NB4 (cell line): ENCODE data around the gene MAP4.

ENCODE experiments used
- DNase-seq: peaks from one replicate; pipeline ENCODE4 v3.0.0; 2010; ENCODE audit warnings: low read depth
- H3K4me3 ChIP-seq: one replicate; pipeline ENCODE4 v1.5.1; 2011; ENCODE audit warnings: mild to moderate bottlenecking, low read depth, low read length, moderate library complexity
- MYC ChIP-seq: IDR thresholded peaks from 2 replicates; pipeline ENCODE4 v1.6.1; 2011; ENCODE audit warnings: low read depth, low read length
- POLR2A ChIP-seq: IDR thresholded peaks from 2 replicates; pipeline ENCODE4 v1.6.1; 2011; ENCODE audit warnings: mild to moderate bottlenecking; ENCODE audit not compliant: insufficient read length; ENCODE audit errors: extremely low read depth
- TF ChIP-seq, protein P1 (sequence below): IDR thresholded peaks from one replicate; pipeline ENCODE4 v1.5.1; 2012; ENCODE audit warnings: low read depth, low read length
- TF ChIP-seq, protein P2 (sequence below): IDR thresholded peaks from 2 replicates; pipeline ENCODE4 v1.6.1; 2011; ENCODE audit warnings: low read depth, low read length

MAP4 gene

DNA sequence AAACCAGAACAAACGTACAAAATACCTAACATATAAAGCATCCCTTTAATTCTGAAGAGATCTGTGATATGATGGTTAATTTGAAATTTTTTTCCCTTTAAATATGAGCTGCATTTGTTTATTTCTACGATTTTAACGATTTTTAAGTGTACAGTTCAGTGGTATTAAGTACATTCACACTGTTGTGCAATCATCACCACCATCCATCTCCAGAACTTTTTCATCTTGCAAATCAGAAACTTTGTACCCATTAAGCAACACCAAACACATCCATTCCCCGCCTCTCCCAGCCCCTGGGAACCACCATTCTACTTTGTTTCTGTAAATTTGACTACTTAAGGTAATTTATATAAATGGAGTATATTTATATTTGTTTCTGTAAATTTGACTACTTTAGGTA is 51.5 kb downstream of the MAP4 start:
- no peak for DNase-seq
- no peak overlapping the region for H3K4me3 ChIP-seq
- TF ChIP-seq POLR2A, result no peak
- no peak for TF ChIP-seq MYC
- TF ChIP-seq, protein P1, sequence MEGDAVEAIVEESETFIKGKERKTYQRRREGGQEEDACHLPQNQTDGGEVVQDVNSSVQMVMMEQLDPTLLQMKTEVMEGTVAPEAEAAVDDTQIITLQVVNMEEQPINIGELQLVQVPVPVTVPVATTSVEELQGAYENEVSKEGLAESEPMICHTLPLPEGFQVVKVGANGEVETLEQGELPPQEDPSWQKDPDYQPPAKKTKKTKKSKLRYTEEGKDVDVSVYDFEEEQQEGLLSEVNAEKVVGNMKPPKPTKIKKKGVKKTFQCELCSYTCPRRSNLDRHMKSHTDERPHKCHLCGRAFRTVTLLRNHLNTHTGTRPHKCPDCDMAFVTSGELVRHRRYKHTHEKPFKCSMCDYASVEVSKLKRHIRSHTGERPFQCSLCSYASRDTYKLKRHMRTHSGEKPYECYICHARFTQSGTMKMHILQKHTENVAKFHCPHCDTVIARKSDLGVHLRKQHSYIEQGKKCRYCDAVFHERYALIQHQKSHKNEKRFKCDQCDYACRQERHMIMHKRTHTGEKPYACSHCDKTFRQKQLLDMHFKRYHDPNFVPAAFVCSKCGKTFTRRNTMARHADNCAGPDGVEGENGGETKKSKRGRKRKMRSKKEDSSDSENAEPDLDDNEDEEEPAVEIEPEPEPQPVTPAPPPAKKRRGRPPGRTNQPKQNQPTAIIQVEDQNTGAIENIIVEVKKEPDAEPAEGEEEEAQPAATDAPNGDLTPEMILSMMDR, result no peak
- TF ChIP-seq, protein P2, sequence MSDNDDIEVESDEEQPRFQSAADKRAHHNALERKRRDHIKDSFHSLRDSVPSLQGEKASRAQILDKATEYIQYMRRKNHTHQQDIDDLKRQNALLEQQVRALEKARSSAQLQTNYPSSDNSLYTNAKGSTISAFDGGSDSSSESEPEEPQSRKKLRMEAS, result no peak

DNA sequence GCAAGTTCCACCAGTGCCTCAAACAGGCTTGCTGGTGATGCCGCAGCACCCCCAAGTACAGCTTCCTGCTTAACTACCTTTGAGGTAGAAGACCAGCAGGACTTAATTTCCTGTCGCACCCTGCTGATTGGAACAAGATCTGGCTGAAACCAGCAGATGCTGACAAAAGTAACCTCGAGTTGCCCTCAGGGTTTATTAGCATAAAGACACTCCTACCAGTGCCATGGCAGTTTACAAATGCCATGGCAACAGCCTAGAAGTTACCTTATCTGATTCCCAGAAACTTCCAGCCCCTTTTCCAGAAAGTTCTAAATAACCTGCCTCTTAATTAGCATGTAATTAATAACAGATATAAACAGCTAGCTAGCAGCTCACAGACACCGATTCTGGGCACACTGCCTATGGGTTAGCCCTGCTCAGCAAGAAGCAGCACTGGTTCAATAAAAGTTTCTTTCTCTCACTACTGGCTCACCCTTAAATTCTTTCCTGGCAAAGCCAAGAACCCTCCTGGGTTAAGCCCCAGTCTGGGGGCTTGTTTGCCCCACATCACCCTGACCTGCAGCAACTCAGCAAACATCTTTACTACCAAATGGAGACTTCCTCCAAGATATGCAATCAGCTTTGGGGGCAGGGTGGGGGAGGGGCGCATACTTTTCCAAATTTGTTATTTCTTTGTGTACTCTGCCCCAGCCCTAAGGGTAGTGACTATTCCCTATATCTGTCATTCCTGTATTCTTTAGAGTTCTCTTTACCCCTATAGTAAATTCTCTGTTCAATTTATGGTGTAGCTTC is 54.2 kb downstream of the MAP4 start:
- no peak overlapping the region for H3K4me3 ChIP-seq
- peak; percentile 8 for DNase-seq

DNA sequence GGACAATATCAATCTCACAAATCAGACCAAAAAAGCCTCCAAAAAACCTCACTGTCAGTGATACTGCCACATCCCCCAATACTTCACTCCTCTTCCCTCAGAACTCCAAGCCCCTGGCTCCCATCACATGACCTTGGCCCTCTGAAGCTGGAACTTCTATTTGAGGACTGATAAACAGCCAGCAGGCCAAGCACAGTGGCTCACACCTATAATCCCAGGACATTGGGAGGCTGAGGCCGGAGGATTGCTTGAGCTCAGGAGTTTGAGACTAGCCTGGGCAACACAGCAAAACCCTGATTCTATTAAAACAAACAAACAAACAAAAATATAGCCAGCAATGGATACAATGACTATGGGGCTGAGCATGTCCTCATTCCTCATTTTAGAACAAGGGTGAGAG is 55.2 kb downstream of the MAP4 start:
- H3K4me3 ChIP-seq, result no peak overlapping the region
- DNase-seq, result no peak

More for the DNA sequence above, 54.2 kb downstream of the MAP4 start:
- TF ChIP-seq MYC, result no peak
- TF ChIP-seq, protein P2, result no peak
- no peak for TF ChIP-seq POLR2A
- TF ChIP-seq, protein P1, result no peak

DNA sequence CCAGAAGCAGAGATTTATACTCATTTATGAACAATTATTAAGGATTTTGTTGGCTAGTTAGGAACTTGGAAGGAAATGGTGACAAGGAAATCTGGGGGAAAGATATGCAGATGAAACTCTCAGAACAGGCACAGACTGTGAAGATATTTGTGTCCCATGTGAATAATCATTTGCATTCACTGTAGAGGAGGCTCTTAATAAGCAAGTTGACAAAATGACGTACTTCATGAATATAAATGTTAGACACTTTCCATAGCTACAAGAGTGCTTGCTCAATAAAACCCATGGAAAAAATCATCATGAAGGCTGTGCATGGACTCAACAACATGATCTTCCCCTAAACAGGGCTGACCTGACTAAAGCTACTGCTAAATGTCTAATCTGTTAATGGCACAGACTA is 59.7 kb downstream of the MAP4 start:
- no peak overlapping the region for H3K4me3 ChIP-seq
- TF ChIP-seq, protein P2, result no peak
- no peak for TF ChIP-seq POLR2A
- no peak for TF ChIP-seq MYC
- TF ChIP-seq, protein P1, result no peak
- no peak for DNase-seq

More for the DNA sequence above, 55.2 kb downstream of the MAP4 start:
- TF ChIP-seq, protein P2, result no peak
- no peak for TF ChIP-seq MYC
- TF ChIP-seq, protein P1, result no peak
- no peak for TF ChIP-seq POLR2A

DNA sequence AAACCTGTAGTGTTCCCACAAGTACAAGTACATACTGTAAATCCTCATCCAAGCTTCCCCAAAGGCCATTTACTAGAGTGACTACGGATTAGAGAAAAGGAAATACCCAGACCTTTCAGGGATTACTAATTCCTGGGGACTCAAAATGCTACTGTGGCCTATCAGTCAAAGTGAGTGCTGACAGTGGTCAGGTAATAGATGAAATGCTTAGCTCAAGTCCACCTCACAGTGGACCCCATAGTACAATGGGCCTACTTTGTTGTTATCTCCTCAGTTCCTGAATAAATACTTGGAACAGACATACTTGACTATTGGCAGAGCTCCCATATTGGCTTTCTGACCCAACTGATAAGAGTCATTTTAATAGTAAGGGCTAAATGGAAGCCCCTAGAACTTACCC is 61.6 kb downstream of the MAP4 start:
- no peak overlapping the region for H3K4me3 ChIP-seq
- DNase-seq, result no peak
- TF ChIP-seq, protein P2, result no peak
- TF ChIP-seq, protein P1, result no peak
- TF ChIP-seq MYC (no peak), POLR2A (no peak)
